ENCODE results near the gene METAP1D. TPM values are rescaled to one million over a fixed set of nuclear protein-coding genes. Genes with fewer than 3 reads are reported as not detected.
"Not testable (repeated sequence)": the region's sequence is repeated elsewhere in the genome, so short reads cannot be mapped to it uniquely, and the experiment has no call there.

The METAP1D gene
- total RNA-seq, 1 donor from 2014 or later = 6.7 TPM

DNA sequence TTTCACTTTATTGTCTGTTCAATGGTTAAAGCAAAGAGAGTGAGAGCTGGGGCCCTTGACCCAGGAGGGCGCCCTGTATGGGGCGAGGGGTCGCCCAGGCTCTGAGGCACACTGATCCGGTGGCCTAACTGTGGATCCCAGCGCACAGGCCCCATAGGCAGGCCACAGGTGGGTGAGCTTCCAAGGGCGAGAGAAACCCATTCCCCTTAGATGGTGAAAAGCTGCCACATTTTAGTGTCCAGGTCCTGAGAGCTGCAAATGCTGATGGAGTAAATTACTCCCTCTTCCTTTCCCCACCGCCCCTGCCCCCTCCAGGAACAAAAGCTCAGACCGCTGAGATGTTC lies 108.8 kb downstream of the METAP1D start:
- TF ChIP-seq, protein P1, sequence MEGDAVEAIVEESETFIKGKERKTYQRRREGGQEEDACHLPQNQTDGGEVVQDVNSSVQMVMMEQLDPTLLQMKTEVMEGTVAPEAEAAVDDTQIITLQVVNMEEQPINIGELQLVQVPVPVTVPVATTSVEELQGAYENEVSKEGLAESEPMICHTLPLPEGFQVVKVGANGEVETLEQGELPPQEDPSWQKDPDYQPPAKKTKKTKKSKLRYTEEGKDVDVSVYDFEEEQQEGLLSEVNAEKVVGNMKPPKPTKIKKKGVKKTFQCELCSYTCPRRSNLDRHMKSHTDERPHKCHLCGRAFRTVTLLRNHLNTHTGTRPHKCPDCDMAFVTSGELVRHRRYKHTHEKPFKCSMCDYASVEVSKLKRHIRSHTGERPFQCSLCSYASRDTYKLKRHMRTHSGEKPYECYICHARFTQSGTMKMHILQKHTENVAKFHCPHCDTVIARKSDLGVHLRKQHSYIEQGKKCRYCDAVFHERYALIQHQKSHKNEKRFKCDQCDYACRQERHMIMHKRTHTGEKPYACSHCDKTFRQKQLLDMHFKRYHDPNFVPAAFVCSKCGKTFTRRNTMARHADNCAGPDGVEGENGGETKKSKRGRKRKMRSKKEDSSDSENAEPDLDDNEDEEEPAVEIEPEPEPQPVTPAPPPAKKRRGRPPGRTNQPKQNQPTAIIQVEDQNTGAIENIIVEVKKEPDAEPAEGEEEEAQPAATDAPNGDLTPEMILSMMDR (IDR thresholded peaks at IDR 0.05; ENCODE audit: borderline replicate concordance) = no peak
- no peak overlapping the region for H3K4me3 ChIP-seq
- peaks cover 96% of the 10 kb centered on the region for H3K27me3 ChIP-seq (ENCODE audit: low read depth)
- no peaks in the 10 kb centered on the region for H3K9me3 ChIP-seq (replicated peaks)
- intact Hi-C loops (cut with micrococcal nuclease) = loop anchor here (10.0 kb wide), 2 partner anchors 294 to 404 kb away; no protein-coding TSS in a partner anchor
- H3K36me3 ChIP-seq = no peaks in the 10 kb centered on the region
- peaks cover 26% of the 10 kb centered on the region for H3K4me1 ChIP-seq
- no peak overlapping the region for H3K27ac ChIP-seq (replicated peaks)
- DNase-seq = no peak

DNA sequence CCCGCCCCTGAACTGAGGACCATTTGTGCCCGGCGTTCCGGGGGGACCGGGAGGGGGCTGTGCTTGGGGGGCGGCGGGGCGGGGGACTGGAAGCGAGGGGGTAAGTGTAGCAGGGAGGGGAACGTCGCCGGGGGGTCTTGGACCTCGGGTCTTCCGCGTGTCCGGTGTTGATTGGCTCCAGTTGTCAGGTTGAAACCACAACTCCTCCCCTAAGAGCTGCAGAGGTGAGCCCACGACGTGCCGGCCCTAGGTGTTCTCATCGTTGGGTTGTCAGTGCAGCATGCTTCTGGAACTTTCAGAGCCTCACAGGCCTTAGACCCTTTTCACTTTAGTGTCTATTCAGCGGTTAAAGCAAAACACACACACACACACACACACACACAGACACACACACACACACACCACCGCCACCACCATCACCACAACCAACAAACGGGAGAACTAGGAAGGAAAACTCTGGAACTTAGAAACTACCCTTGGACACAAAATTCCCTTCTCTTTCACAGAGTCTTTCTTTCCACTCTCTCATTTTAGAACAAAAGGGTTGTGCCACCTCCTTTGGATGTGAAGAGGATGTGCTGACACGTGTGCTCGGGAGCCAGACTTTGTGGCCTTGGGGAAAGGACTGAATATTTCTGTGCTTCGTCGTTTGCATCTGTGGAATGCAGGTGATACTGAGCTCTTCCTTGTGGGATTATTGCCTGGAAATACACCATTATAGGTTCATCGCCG lies 109.7 kb downstream of the METAP1D start:
- no peaks in the 10 kb centered on the region for H3K9me3 ChIP-seq (replicated peaks)
- H3K36me3 ChIP-seq = no peaks in the 10 kb centered on the region
- no peak overlapping the region for H3K4me3 ChIP-seq
- TF ChIP-seq, protein P1 (IDR thresholded peaks at IDR 0.05; ENCODE audit: borderline replicate concordance) = no peak
- intact Hi-C loops (cut with micrococcal nuclease) = loop anchor here (10.0 kb wide), 2 partner anchors 295 to 405 kb away; no protein-coding TSS in a partner anchor
- peaks cover 96% of the 10 kb centered on the region for H3K27me3 ChIP-seq (ENCODE audit: low read depth)
- H3K4me1 ChIP-seq = peaks cover 22% of the 10 kb centered on the region
- no peak for DNase-seq
- H3K27ac ChIP-seq (replicated peaks) = no peak overlapping the region

DNA sequence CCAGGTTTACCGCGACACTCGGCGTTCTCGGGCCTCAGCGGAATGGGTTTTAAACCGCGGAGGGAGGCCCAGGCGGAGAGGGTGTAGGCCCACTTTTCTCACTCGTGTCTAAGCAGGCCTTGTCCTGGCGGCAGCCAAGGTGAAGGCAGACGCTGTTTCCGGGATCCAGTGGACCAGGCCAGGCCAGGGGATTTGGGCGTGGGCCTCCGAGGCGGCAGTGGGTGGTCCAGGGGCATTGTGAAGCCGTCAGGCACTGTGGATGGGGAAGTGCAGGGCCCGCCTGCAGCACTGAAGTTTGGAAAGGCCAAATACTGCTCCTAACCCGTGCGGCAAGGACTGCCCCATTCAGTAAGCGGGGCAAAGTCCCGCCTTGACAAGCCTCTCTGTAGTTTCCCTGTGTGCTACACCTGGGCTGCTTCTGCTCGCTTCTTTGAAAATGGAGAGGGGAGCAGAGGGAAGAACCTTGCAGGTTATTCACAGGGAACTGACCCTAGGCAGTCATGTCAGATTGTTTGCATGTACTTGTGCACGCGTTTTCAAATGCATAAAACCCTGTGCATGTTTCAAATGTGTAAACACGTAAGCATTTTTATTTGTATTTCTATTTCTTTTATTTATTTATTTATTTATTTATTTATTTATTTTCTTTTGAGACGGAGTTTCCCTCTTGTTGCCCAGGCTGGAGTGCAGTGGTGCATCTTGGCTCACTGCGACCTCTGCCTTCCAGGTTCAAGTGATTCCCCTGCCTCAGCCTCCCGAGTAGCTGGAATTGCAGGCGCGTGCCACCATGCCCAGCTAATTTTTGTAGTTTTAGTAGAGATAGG lies 110.4 kb downstream of the METAP1D start:
- Histone ChIP-seq H3K27me3 (ENCODE audit: low read depth) (peaks cover 96% of the 10 kb centered on the region), H3K4me1 (peaks cover 22% of the 10 kb centered on the region), H3K27ac (replicated peaks) (no peak overlapping the region), H3K36me3 (no peaks in the 10 kb centered on the region), H3K9me3 (replicated peaks) (no peaks in the 10 kb centered on the region), H3K4me3 (no peak overlapping the region)
- TF ChIP-seq, protein P1 (IDR thresholded peaks at IDR 0.05; ENCODE audit: borderline replicate concordance) = no peak
- no peak for DNase-seq
- intact Hi-C loops (cut with micrococcal nuclease) = loop anchor here (10.0 kb wide), 2 partner anchors 295 to 405 kb away; no protein-coding TSS in a partner anchor

DNA sequence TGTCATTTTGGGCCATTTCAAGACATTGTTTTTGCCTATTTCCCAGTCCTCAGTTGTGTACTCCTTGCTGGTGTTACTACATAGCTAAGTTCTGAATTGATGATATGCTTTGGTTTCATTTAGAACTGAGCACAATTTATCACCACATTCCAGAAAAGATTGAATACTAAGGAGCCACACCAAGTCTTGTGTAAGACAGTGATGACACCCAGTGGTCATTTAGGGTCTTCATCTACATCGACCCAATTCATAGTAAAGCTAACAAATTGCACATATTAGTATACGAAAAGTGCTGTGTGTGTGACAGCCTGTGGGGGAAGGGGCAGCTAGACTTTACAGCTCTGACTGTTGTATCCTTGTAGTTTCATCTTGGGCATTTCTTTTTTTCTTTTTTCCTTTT lies 113.9 kb downstream of the METAP1D start:
- DNase-seq = no peak
- Histone ChIP-seq H3K4me1 (peaks cover under 1% of the 10 kb centered on the region), H3K4me3 (no peak overlapping the region), H3K27me3 (ENCODE audit: low read depth) (peaks cover 91% of the 10 kb centered on the region), H3K27ac (replicated peaks) (no peak overlapping the region), H3K9me3 (replicated peaks) (no peaks in the 10 kb centered on the region), H3K36me3 (no peaks in the 10 kb centered on the region)
- intact Hi-C loops (cut with micrococcal nuclease) = no loop called here
- TF ChIP-seq, protein P1 (IDR thresholded peaks at IDR 0.05; ENCODE audit: borderline replicate concordance) = peak; percentile 57

DNA sequence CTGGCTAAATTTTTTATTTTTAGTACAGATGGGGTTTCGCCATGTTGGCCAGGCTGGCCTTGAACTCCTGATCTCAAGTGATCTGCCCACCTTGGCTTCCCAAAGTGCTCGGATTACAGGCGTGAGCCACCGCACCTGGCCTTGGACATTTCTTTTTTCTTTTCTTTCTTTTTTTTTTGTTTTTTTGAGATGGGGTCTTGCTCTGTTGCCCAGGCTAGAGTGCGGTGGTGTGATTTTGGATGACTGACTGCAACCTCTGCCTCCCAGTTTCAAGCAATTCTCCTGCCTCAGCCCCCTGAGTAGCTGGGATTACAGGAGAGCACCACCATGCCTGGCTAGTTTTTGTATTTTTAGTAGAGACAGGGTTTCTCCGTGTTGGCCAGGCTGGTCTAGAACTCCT lies 114.4 kb downstream of the METAP1D start:
- intact Hi-C loops (cut with micrococcal nuclease); DNase-seq; H3K27ac ChIP-seq (replicated peaks); H3K4me1 ChIP-seq; H3K4me3 ChIP-seq; H3K9me3 ChIP-seq (replicated peaks); H3K36me3 ChIP-seq: not testable (repeated sequence)
- H3K27me3 ChIP-seq (ENCODE audit: low read depth) = peaks cover 90% of the 10 kb centered on the region

DNA sequence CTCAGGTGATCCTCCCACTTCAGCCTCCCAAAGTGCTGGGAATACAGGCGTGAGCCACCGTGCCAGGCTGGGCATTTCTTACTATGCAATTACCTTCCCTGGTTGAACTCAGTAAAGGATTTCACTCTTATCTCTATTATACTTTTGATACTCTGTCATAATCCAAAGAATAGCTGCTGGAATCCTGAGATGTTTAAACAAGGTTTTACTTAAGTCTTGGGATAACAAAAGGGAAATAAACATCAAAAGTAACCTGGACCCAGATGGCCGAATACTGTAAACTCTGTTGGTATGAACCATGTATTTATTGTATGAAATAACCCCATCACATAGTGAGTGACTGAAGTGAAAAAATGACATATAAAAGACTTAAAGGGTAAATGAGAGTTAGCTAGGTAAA lies 114.8 kb downstream of the METAP1D start:
- no peak for DNase-seq
- no peaks in the 10 kb centered on the region for H3K9me3 ChIP-seq (replicated peaks)
- peaks cover 91% of the 10 kb centered on the region for H3K27me3 ChIP-seq (ENCODE audit: low read depth)
- H3K36me3 ChIP-seq = no peaks in the 10 kb centered on the region
- no peak overlapping the region for H3K27ac ChIP-seq (replicated peaks)
- H3K4me1 ChIP-seq = no peaks in the 10 kb centered on the region
- intact Hi-C loops (cut with micrococcal nuclease) = no loop called here
- H3K4me3 ChIP-seq = no peak overlapping the region
- TF ChIP-seq, protein P1 (IDR thresholded peaks at IDR 0.05; ENCODE audit: borderline replicate concordance) = no peak
